ENCODE data around the gene POLA1. TPM values are rescaled to one million over a fixed set of nuclear protein-coding genes. Genes with fewer than 3 reads are reported as not detected.

POLA1 gene
- total and polyA plus RNA-seq, 2 donors from 2014 or later: 2.2 to 9.7 TPM

- FAIRE-seq: no peak
- Histone ChIP-seq H3K36me3 (ENCODE audit: control insufficient read depth in 2 of 3, insufficient read depth in 3 of 3, low read length in 3 of 3) (no peaks in the 10 kb centered on the region), H3K4me3 (ENCODE audit: low read length in 3 of 3) (no peak overlapping the region), H3K27ac (ENCODE audit: low read depth in 2 of 2, low read length in 2 of 2) (no peak overlapping the region), H3K27me3 (ENCODE audit: control insufficient read depth, insufficient read depth, low read length) (no peaks in the 10 kb centered on the region), H3K9ac (ENCODE audit: low read length in 3 of 3) (no peak overlapping the region), H3K9me3 (ENCODE audit: control insufficient read depth in 2 of 3, insufficient read depth in 1 of 3, low read length in 3 of 3) (no peaks in the 10 kb centered on the region), H3K4me1 (ENCODE audit: control insufficient read depth in 2 of 3, insufficient read depth in 2 of 3, low read depth in 1 of 3, low read length in 3 of 3) (no peaks in the 10 kb centered on the region)
- intact Hi-C loops (cut with DNase I): no loop called here
- no peak for DNase-seq
- TF ChIP-seq CTCF (IDR thresholded peaks at IDR 0.05; ENCODE audit: borderline replicate concordance, extremely low read depth, insufficient read depth): no peak
Measured at GRCh38 chrX:24851289-24851688, 157.6 kb downstream of the POLA1 start.

GRCh38 chrX:24851780-24852179 lies 158.1 kb downstream of the POLA1 start:
- H3K36me3 ChIP-seq (ENCODE audit: control insufficient read depth in 2 of 3, insufficient read depth in 3 of 3, low read length in 3 of 3): no peaks in the 10 kb centered on the region

GRCh38 chrX:24858004-24858746 lies 164.5 kb downstream of the POLA1 start:
- DNase-seq: no peak
- no peak overlapping the region for H3K9ac ChIP-seq (ENCODE audit: low read length in 3 of 3)
- H3K36me3 ChIP-seq (ENCODE audit: control insufficient read depth in 2 of 3, insufficient read depth in 3 of 3, low read length in 3 of 3): no peaks in the 10 kb centered on the region
- H3K9me3 ChIP-seq (ENCODE audit: control insufficient read depth in 2 of 3, insufficient read depth in 1 of 3, low read length in 3 of 3): no peaks in the 10 kb centered on the region
- no peak for FAIRE-seq
- no peaks in the 10 kb centered on the region for H3K27me3 ChIP-seq (ENCODE audit: control insufficient read depth, insufficient read depth, low read length)
- no peak overlapping the region for H3K4me3 ChIP-seq (ENCODE audit: low read length in 3 of 3)
- intact Hi-C loops (cut with DNase I): no loop called here
- TF ChIP-seq CTCF (IDR thresholded peaks at IDR 0.05; ENCODE audit: borderline replicate concordance, extremely low read depth, insufficient read depth): no peak
- H3K27ac ChIP-seq (ENCODE audit: low read depth in 2 of 2, low read length in 2 of 2): no peak overlapping the region
- H3K4me1 ChIP-seq (ENCODE audit: control insufficient read depth in 2 of 3, insufficient read depth in 2 of 3, low read depth in 1 of 3, low read length in 3 of 3): no peaks in the 10 kb centered on the region

More at GRCh38 chrX:24851780-24852179, 158.1 kb downstream of the POLA1 start:
- Histone ChIP-seq H3K27ac (ENCODE audit: low read depth in 2 of 2, low read length in 2 of 2) (no peak overlapping the region), H3K9me3 (ENCODE audit: control insufficient read depth in 2 of 3, insufficient read depth in 1 of 3, low read length in 3 of 3) (no peaks in the 10 kb centered on the region), H3K27me3 (ENCODE audit: control insufficient read depth, insufficient read depth, low read length) (no peaks in the 10 kb centered on the region), H3K9ac (ENCODE audit: low read length in 3 of 3) (no peak overlapping the region), H3K4me3 (ENCODE audit: low read length in 3 of 3) (no peak overlapping the region), H3K4me1 (ENCODE audit: control insufficient read depth in 2 of 3, insufficient read depth in 2 of 3, low read depth in 1 of 3, low read length in 3 of 3) (no peaks in the 10 kb centered on the region)
- no peak for FAIRE-seq
- no peak for TF ChIP-seq CTCF (IDR thresholded peaks at IDR 0.05; ENCODE audit: borderline replicate concordance, extremely low read depth, insufficient read depth)
- DNase-seq: no peak
- intact Hi-C loops (cut with DNase I): no loop called here

Measured in kidney (tissue), 14 donors.